GM12874 (cell line): ENCODE results near the gene CLEC4E.
"Not testable (repeated sequence)": the region's sequence is repeated elsewhere in the genome, so short reads cannot be mapped to it uniquely, and the experiment has no call there.

ENCODE experiments used
- TF ChIP-seq, protein P1 (sequence below): IDR thresholded peaks from 2 replicates; pipeline ENCODE4 v1.5.1; 2011; ENCODE audit warnings: low read depth, mild to moderate bottlenecking, control low read depth, low read length, moderate library complexity; ENCODE audit not compliant: insufficient read depth

The CLEC4E gene, protein sequence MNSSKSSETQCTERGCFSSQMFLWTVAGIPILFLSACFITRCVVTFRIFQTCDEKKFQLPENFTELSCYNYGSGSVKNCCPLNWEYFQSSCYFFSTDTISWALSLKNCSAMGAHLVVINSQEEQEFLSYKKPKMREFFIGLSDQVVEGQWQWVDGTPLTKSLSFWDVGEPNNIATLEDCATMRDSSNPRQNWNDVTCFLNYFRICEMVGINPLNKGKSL

DNA sequence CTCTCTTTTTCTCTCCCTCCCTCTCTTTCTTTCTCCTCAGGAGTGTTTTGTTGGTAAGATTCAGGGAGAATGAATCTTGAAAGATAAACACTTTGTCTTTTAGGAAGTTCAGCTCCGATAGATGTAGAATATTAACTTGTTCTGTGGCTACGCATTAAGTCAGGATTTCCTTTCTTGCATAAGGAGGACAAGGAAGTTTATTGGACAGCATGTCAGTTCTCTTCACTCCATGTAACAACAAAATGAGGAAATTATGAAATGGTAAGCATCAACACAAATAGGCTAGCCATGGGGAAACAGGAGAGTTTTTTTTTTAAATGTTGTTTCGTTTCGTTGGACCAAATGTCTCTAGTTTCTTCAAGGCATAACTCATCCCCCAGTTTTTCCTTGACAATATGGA lies at the start of gene CLEC4E:
TSS of gene CLEC4E (minus strand) at position 75 of the 400 bp plus-strand sequence. CDS start 108 bp downstream, outside the sequence.
- TF ChIP-seq, protein P1, sequence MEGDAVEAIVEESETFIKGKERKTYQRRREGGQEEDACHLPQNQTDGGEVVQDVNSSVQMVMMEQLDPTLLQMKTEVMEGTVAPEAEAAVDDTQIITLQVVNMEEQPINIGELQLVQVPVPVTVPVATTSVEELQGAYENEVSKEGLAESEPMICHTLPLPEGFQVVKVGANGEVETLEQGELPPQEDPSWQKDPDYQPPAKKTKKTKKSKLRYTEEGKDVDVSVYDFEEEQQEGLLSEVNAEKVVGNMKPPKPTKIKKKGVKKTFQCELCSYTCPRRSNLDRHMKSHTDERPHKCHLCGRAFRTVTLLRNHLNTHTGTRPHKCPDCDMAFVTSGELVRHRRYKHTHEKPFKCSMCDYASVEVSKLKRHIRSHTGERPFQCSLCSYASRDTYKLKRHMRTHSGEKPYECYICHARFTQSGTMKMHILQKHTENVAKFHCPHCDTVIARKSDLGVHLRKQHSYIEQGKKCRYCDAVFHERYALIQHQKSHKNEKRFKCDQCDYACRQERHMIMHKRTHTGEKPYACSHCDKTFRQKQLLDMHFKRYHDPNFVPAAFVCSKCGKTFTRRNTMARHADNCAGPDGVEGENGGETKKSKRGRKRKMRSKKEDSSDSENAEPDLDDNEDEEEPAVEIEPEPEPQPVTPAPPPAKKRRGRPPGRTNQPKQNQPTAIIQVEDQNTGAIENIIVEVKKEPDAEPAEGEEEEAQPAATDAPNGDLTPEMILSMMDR: not testable (repeated sequence)

DNA sequence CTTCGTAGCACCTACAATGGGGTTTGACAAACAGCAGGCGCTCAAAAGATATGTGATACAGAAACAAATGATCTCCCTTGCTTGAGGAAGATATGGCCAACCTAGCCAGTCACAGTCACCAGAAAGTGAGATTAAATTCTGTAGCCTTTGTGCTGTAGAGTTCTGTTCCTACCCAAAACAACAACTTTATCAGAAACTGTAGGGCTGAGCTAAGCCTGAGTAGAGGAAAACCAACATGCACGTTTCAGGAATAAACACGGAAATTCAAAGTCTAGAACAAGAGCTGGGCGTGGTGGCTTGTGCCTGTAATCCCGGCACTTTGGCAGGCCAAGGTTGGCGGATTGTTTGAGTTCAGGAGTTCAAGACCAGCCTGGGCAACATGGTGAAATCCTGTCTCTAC lies 49.0 kb upstream of the CLEC4E start:
- TF ChIP-seq, protein P1: no peak

DNA sequence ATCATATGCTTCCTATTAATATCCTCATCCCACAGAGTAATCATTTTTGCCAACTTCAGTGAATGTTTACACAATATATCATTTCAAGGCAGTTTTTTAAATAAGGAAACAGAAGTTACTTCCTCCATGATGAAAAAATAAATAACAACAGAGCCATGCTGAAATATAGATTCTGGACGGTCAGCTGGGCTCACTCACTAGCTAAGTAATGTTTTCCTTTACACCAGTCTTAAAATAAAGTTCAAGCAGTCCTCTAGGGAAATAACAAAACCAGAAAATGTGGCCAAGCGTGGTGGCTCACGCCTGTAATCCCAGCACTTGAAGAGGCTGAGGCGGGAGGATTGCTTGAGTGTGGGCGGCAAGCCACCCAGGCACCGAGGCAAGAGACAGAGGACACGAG lies 43.3 kb upstream of the CLEC4E start:
- TF ChIP-seq, protein P1: no peak

DNA sequence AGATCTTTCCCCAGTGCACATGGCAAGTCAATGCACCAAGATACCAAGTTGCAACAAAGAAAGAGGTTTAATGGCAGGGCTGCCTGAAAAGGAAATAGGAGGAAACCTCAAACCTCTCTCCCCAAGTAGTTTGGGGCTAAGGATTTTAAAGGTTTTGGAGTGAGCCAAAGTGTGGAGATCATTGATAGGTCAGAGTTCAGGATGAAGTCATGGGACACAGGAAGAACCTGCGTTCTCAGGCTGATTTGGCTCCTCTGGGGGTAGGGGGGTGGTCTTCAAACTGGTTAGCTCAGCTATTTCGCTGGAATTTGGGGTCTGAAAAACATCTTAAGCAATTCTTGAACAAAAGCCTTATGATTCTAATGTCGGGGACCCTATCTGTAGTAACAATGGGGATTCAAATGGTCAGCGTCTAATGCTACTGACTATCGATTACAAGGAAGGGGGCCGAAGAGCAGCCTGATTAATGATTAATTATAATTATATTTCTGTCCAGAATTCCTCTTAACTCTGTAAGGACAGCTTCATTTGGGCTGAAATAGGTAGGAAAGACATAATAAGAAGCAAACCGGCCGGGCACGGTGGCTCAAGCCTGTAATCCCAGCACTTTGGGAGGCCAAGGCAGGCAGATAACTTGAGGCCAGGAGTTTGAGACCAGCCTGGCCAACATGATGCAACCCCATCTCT lies 40.5 kb upstream of the CLEC4E start:
- TF ChIP-seq, protein P1: no peak

DNA sequence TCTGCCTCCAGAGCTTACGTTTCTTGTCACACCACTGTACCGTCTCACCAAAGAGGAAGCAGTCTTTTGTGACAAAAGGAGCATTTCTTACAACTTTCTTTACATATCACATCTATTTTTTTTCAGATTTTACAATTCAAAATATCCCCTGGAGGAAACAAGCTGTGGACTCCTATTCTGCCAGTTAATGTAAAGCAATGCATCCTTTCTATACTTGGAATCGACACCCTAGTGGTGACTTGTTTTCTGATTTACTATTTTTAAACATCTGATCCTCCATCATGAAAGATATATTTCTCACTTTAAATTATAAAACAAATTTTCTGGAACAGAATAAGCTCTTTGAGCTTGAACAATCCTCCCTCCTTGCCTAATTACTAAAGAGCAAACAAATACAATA lies 37.2 kb upstream of the CLEC4E start:
- TF ChIP-seq, protein P1: no peak

DNA sequence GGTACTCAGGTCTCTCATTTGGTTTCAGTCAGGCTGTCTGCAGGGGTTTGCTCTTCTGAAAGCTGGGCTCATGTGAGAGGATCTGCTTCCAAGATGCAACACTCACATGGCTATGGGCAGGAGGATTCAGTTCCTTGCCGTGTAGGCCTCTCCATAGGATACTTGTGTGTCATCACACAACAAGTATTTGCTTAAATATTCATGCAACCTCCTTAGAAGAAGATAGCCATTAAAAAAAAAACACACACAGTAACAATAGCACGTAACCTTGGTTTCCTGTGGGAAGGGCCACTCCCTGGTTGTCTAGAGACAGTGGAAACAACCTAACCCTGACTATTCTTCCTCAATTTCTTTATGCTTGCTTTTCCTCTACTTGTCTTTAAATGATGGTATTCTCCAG lies 31.8 kb upstream of the CLEC4E start:
- TF ChIP-seq, protein P1: no peak

DNA sequence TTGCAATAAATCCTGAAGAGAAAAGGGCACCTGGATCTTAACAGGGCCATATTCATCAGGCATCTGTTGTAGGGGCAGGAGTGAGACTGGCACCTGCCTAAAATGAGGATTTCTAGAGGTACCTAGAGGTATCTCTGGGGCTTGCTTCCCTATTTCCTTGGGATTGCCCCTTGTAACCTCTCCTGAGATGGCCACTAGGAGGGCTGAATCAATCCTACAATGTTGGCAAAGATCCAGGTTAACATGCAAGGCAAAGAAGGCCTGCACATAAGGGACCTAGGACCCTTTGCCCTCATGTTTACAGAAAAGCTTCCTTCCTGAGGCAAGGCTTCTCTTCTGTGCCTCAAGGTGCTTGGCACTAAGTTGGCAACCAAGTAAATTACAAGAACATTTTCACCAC lies 25.8 kb upstream of the CLEC4E start:
- TF ChIP-seq, protein P1: no peak
